Measurements from ENCODE around the gene PTPRT.

DNA sequence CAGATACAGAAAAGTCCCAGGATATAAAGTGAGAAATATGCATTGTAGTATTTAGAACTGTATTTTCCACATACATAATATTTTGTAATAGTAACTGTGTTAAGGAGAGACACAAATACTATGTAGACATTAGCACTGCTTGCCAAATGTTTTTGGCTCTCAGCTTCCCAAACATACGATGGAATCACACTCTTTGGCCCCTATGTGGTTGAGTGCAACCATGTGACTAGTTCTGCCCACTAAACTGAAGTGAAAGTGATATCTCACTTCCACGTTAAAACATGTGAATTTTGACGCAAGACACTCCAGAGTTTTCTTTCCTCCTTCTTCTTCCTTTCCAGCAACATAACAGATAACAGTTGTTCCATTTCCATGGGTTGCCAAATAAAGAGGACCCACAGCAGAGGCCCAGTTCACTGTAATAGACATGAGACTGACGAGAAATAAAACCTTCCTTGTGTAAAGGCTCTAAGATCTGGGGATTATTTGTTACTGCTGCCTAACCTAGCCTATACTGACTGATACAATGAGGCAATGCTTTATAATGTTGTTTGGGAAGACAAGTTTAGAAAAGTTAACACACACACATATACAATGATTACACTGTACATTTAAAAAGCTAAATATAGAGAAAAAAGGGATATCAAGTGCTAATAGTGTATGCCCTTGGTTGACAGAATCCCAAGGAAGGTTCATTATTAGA, 97.2 kb downstream of the PTPRT start:
- TF ChIP-seq POLR2A (IDR thresholded peaks at IDR 0.05; ENCODE audit: low read depth, low read length) (no peak), POLR2AphosphoS5 (IDR thresholded peaks at IDR 0.05; ENCODE audit: low read depth, low read length) (no peak), TAF1 (IDR thresholded peaks at IDR 0.05; ENCODE audit: borderline replicate concordance, low read depth, low read length) (no peak)

All from GM12892 (cell line).